DMS 273 (cell line): ENCODE data around the gene MTHFS.

Source experiments
- DNase-seq: peaks from one replicate; lab custom pipeline; 2025; ENCODE audit not compliant: unreplicated experiment; lab: John Stamatoyannopoulos, UW

The MTHFS gene

GRCh38 chr15:79824136-79824701 is 72.6 kb downstream of the MTHFS start:
- DNase-seq = no peak

GRCh38 chr15:79820820-79821219 is 76.0 kb downstream of the MTHFS start:
- DNase-seq = no peak

GRCh38 chr15:79820176-79820575 is 76.6 kb downstream of the MTHFS start:
- DNase-seq = no peak

GRCh38 chr15:79816571-79816970 is 80.2 kb downstream of the MTHFS start:
- DNase-seq = no peak

- peak; percentile 48 for DNase-seq
Observed at GRCh38 chr15:79815468-79815867, 81.3 kb downstream of the MTHFS start.

- no peak for DNase-seq
Observed at GRCh38 chr15:79812541-79812940, 84.3 kb downstream of the MTHFS start.

GRCh38 chr15:79811406-79812405 is 85.1 kb downstream of the MTHFS start:
- DNase-seq = peak; percentile 90

- no peak for DNase-seq
Observed at GRCh38 chr15:79804838-79805237, 92.0 kb downstream of the MTHFS start.

GRCh38 chr15:79798311-79798710 is 98.5 kb downstream of the MTHFS start:
- no peak for DNase-seq
